Endothelial cell (in vitro differentiated cells): ENCODE data around the gene UCKL1. TPM values are rescaled to one million over a fixed set of nuclear protein-coding genes. Genes with fewer than 3 reads are reported as not detected.

Experiments used
- DNase-seq: peaks from one replicate; pipeline ENCODE4 v3.0.0; 2021; ENCODE audit warnings: low spot score
- H3K27ac Mint-ChIP-seq: one replicate; pipeline ENCODE4 v1.8.0; 2021; ENCODE audit warnings: mixed read lengths, inconsistent platforms; ENCODE audit not compliant: unreplicated experiment
- H3K27me3 Mint-ChIP-seq: one replicate; pipeline ENCODE4 v1.8.0; 2021; ENCODE audit warnings: mild to moderate bottlenecking, moderate library complexity, mixed read lengths, inconsistent platforms; ENCODE audit not compliant: unreplicated experiment
- H3K36me3 Mint-ChIP-seq: one replicate; pipeline ENCODE4 v1.8.0; 2021; ENCODE audit warnings: mild to moderate bottlenecking, low read depth, mixed read lengths, inconsistent platforms; ENCODE audit not compliant: unreplicated experiment
- H3K4me1 Mint-ChIP-seq: one replicate; pipeline ENCODE4 v1.8.0; 2021; ENCODE audit warnings: mild to moderate bottlenecking, mixed read lengths, inconsistent platforms; ENCODE audit not compliant: unreplicated experiment
- H3K4me3 Mint-ChIP-seq: one replicate; pipeline ENCODE4 v1.8.0; 2021; ENCODE audit warnings: mild to moderate bottlenecking, mixed read lengths, inconsistent platforms; ENCODE audit not compliant: unreplicated experiment
- H3K9me3 Mint-ChIP-seq: one replicate; pipeline ENCODE4 v1.8.0; 2021; ENCODE audit warnings: mixed read lengths, inconsistent platforms; ENCODE audit not compliant: unreplicated experiment
- CTCF ChIP-seq: fragments of 200-600 bp; sonication (generic); IDR thresholded peaks from one replicate; pipeline ENCODE4 v1.5.0; 2021; ENCODE audit warnings: antibody characterized with exemption; ENCODE audit not compliant: unreplicated experiment
- total RNA-seq: library from RNA; stranded (reverse); fragmentation: NEBNext Ultra II Directional; extraction: Animal tissue kit (Norgen Biotek cat#: 25700); gene quantifications from one replicate; pipeline ENCODE4 v1.2.1, GENCODE V29; 2021; ENCODE audit not compliant: unreplicated experiment

The UCKL1 gene
- total RNA-seq, 1 donor from 2014 or later: 40.1 TPM

- H3K27me3 Mint-ChIP-seq: peaks cover 6% of the 10 kb centered on the region
- H3K4me3 Mint-ChIP-seq: no peak overlapping the region
- no peak for TF ChIP-seq CTCF
- no peak for DNase-seq
- peaks cover 4% of the 10 kb centered on the region for H3K36me3 Mint-ChIP-seq
- H3K9me3 Mint-ChIP-seq: no peaks in the 10 kb centered on the region
- H3K27ac Mint-ChIP-seq: no peak overlapping the region
- H3K4me1 Mint-ChIP-seq: peaks cover 3% of the 10 kb centered on the region
Measured at GRCh38 chr20:63958964-63959698, 2.9 kb upstream of the UCKL1 start.

DNA sequence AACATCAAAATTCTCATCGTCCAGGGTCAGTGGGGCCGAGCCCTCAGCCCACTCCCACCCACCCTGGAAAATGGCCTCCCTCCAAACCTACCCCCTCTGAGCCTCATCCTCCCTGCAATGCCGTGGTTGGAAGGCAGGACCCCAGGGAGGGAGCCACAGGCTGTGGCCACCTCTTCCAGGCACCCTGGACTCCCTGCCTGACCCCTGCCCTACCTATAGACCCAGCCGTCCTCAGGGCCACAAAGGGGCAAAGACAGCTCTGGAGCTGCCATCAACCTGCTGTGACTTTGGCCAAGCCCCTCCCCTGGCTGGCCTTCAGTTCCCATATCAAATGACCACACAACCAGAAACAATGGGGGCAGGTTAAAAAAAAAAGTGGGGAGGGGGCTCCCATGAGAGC, 2.3 kb upstream of the UCKL1 start:
- Mint-ChIP-seq H3K36me3 (peaks cover 4% of the 10 kb centered on the region), H3K9me3 (no peaks in the 10 kb centered on the region), H3K27ac (no peak overlapping the region), H3K4me3 (no peak overlapping the region), H3K27me3 (peaks cover 9% of the 10 kb centered on the region), H3K4me1 (peaks cover 8% of the 10 kb centered on the region)
- TF ChIP-seq CTCF: no peak
- no peak for DNase-seq

DNA sequence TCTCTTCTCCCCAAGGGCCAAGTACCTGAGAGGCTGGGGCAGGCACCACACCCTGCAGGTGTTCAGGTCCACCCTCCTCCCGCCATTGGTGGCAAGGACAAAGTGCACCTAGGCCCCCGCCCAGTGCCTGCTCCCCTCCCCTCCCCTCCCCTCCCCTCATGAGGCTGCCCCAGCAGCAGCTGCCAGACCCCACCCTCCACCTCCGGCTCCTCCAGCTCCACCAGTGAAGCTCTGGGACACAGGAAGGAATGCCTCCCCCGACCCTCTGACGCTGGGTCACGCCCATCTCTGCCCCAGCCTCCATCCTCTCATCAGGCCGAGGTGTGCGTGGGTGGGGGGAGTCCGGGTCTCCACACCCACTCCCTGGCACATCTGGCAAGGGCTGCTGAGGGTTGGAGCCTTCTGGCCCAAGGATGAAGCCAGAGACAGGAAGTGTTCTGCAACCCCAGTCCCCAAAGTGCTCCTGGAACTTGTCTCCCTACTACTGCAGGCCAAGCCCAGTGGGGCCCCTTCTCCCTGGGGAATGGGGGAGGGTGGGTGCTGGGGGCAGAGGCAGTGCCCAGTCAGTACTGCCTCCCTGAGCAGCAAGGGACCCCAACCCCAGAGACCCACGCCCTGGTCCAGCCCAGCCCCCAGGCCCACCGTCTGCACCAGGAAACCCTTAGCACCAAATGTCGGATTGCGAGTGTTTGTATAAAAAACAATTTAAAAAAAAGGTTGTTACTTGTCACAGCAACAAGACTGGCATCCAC, 1.6 kb upstream of the UCKL1 start:
- Mint-ChIP-seq H3K9me3 (no peaks in the 10 kb centered on the region), H3K4me3 (no peak overlapping the region), H3K4me1 (peaks cover 8% of the 10 kb centered on the region), H3K36me3 (peaks cover 3% of the 10 kb centered on the region), H3K27me3 (peaks cover 11% of the 10 kb centered on the region), H3K27ac (no peak overlapping the region)
- TF ChIP-seq CTCF: no peak
- DNase-seq: no peak

- Mint-ChIP-seq H3K4me1 (peaks cover 11% of the 10 kb centered on the region), H3K9me3 (no peaks in the 10 kb centered on the region), H3K27ac (no peak overlapping the region), H3K27me3 (peaks cover 14% of the 10 kb centered on the region), H3K4me3 (peak overlapping the region; percentile 47), H3K36me3 (no peaks in the 10 kb centered on the region)
- TF ChIP-seq CTCF: no peak
- peak; percentile 53 for DNase-seq
Measured at GRCh38 chr20:63957004-63957689, 931 bp upstream of the UCKL1 start.

DNA sequence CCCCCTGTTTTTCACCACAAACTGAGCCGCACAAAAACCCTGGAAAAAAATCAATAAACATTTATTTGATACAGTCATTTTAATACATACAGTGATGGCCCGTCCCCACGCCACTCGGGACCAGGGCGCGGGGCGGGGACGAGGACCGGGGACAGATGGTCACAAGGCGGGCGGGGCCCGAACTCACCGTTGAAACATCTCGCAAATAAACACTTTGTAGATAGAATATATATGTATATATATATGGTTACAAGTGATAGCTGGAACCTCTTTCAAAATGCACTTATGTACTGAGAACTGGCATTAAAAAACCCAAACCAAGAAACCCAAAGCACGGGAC, 418 bp upstream of the UCKL1 start:
- peaks cover 14% of the 10 kb centered on the region for H3K27me3 Mint-ChIP-seq
- no peaks in the 10 kb centered on the region for H3K9me3 Mint-ChIP-seq
- no peak for TF ChIP-seq CTCF
- no peaks in the 10 kb centered on the region for H3K36me3 Mint-ChIP-seq
- H3K4me3 Mint-ChIP-seq: peak overlapping the region; percentile 88
- DNase-seq: no peak
- H3K4me1 Mint-ChIP-seq: peaks cover 11% of the 10 kb centered on the region
- no peak overlapping the region for H3K27ac Mint-ChIP-seq
